ENCODE measurements around the gene SLC22A12.
"Not testable (repeated sequence)": the region's sequence is repeated elsewhere in the genome, so short reads cannot be mapped to it uniquely, and the experiment has no call there.

The SLC22A12 gene

GRCh38 chr11:64585150-64585549 lies 5.9 kb upstream of the SLC22A12 start:
- Histone ChIP-seq H3K36me3 (ENCODE audit: control insufficient read depth in 2 of 2, insufficient read depth in 2 of 2, low read length in 2 of 2) (no peaks in the 10 kb centered on the region), H3K27ac (ENCODE audit: low read depth in 2 of 2, low read length in 2 of 2) (no peak overlapping the region)

DNA sequence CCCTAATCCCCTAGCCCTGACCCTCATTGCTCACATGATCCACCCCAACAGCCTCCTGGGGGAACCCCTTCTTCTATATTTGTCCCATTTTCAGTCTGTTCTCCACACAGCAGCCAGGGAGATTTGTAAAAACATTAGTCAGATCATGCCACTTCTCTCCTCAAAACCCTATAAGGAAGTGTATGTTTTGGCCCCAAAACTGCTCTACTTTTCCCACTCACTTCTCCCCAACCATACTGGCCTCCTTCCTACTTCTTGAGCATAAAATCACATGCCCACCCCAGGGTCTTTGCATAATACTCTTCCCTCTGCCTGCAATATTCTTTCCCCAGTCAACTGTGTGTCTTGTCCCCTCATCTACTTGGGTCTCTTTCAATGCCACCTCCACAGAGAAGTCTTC lies 4.7 kb upstream of the SLC22A12 start:
- Histone ChIP-seq H3K36me3 (ENCODE audit: control insufficient read depth in 2 of 2, insufficient read depth in 2 of 2, low read length in 2 of 2) (no peaks in the 10 kb centered on the region), H3K4me1 (ENCODE audit: control insufficient read depth in 2 of 2, insufficient read depth in 2 of 2, low read length in 2 of 2) (no peaks in the 10 kb centered on the region), H3K9ac (ENCODE audit: low read depth in 1 of 2, low read length in 2 of 2) (no peak overlapping the region), H3K27me3 (ENCODE audit: control insufficient read depth in 2 of 2, insufficient read depth in 2 of 2, low read length in 2 of 2) (peaks cover 0 to 5% of the 10 kb centered on the region in 2 donors), H3K27ac (ENCODE audit: low read depth in 2 of 2, low read length in 2 of 2) (no peak overlapping the region), H3K4me3 (ENCODE audit: low read length in 2 of 2) (no peak overlapping the region), H3K9me3 (ENCODE audit: control insufficient read depth in 2 of 2, low read length in 2 of 2) (no peaks in the 10 kb centered on the region)

More at GRCh38 chr11:64585150-64585549, 5.9 kb upstream of the SLC22A12 start:
- H3K4me1 ChIP-seq (ENCODE audit: control insufficient read depth in 2 of 2, insufficient read depth in 2 of 2, low read length in 2 of 2) = no peaks in the 10 kb centered on the region
- no peak overlapping the region for H3K4me3 ChIP-seq (ENCODE audit: low read length in 2 of 2)
- H3K27me3 ChIP-seq (ENCODE audit: control insufficient read depth in 2 of 2, insufficient read depth in 2 of 2, low read length in 2 of 2) = peaks cover 0 to 5% of the 10 kb centered on the region in 2 donors
- H3K9ac ChIP-seq (ENCODE audit: low read depth in 1 of 2, low read length in 2 of 2) = no peak overlapping the region
- H3K9me3 ChIP-seq (ENCODE audit: control insufficient read depth in 2 of 2, low read length in 2 of 2) = no peaks in the 10 kb centered on the region

DNA sequence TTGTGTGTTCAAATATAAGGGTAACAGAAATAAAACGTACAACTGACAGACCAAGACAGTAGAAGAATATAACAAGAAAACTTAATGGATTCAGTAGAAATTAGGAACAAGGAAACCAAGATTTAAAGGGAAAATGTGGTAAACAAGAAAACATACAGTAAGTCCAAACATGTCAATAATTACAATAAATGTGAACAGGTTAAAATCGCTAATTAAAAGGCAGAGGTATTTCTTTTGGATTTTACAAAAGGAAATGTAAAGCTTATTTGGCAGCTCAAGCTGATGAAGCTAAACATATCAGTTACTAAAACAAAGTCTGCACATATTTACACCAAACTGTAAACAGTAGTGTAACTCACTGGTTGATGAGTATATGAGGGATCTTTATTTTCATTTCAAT lies 2.3 kb upstream of the SLC22A12 start:
- H3K9ac ChIP-seq (ENCODE audit: low read depth in 1 of 2, low read length in 2 of 2) = no peak overlapping the region
- H3K36me3 ChIP-seq (ENCODE audit: control insufficient read depth in 2 of 2, insufficient read depth in 2 of 2, low read length in 2 of 2) = no peaks in the 10 kb centered on the region
- peaks cover 0 to 5% of the 10 kb centered on the region in 2 donors for H3K27me3 ChIP-seq (ENCODE audit: control insufficient read depth in 2 of 2, insufficient read depth in 2 of 2, low read length in 2 of 2)
- H3K9me3 ChIP-seq (ENCODE audit: control insufficient read depth in 2 of 2, low read length in 2 of 2) = no peaks in the 10 kb centered on the region
- no peaks in the 10 kb centered on the region for H3K4me1 ChIP-seq (ENCODE audit: control insufficient read depth in 2 of 2, insufficient read depth in 2 of 2, low read length in 2 of 2)
- H3K4me3 ChIP-seq (ENCODE audit: low read length in 2 of 2) = no peak overlapping the region
- H3K27ac ChIP-seq (ENCODE audit: low read depth in 2 of 2, low read length in 2 of 2) = no peak overlapping the region

DNA sequence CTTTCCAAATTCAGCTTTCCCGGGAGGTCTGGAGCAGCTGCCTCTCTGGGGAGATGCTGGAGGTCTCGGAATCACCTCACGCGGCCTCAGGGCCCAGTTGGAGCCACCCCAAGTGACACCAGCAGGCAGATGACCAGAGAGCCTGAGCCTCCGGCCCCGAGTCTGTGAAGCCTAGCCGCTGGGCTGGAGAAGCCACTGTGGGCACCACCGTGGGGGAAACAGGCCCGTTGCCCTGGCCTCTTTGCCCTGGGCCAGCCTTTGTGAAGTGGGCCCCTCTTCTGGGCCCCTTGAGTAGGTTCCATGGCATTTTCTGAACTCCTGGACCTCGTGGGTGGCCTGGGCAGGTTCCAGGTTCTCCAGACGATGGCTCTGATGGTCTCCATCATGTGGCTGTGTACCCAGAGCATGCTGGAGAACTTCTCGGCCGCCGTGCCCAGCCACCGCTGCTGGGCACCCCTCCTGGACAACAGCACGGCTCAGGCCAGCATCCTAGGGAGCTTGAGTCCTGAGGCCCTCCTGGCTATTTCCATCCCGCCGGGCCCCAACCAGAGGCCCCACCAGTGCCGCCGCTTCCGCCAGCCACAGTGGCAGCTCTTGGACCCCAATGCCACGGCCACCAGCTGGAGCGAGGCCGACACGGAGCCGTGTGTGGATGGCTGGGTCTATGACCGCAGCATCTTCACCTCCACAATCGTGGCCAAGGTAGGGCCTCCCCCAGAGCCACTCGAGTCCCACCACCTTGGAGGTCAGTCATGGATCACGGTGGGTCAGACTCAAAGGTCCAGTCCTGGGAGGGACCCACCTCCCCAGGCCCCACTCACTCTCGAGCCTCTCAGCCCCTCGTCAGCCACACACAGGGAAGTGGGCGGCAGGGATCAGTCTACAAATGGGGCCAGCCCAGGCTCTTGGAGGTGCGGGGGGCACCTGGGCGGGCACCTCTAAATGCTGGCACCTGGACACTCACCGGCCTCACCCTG lies 525 bp downstream of the SLC22A12 start:
- H3K4me3 ChIP-seq (ENCODE audit: low read length in 2 of 2) = no peak overlapping the region
- no peak overlapping the region for H3K27ac ChIP-seq (ENCODE audit: low read depth in 2 of 2, low read length in 2 of 2)
- H3K9me3 ChIP-seq (ENCODE audit: control insufficient read depth in 2 of 2, low read length in 2 of 2) = no peaks in the 10 kb centered on the region
- H3K27me3 ChIP-seq (ENCODE audit: control insufficient read depth in 2 of 2, insufficient read depth in 2 of 2, low read length in 2 of 2) = peaks cover 0 to 1% of the 10 kb centered on the region in 2 donors
- H3K36me3 ChIP-seq (ENCODE audit: control insufficient read depth in 2 of 2, insufficient read depth in 2 of 2, low read length in 2 of 2) = no peaks in the 10 kb centered on the region
- H3K4me1 ChIP-seq (ENCODE audit: control insufficient read depth in 2 of 2, insufficient read depth in 2 of 2, low read length in 2 of 2) = no peaks in the 10 kb centered on the region
- no peak overlapping the region for H3K9ac ChIP-seq (ENCODE audit: low read depth in 1 of 2, low read length in 2 of 2)

- Histone ChIP-seq H3K27me3 (ENCODE audit: control insufficient read depth in 2 of 2, insufficient read depth in 2 of 2, low read length in 2 of 2) (no peaks in the 10 kb centered on the region), H3K36me3 (ENCODE audit: control insufficient read depth in 2 of 2, insufficient read depth in 2 of 2, low read length in 2 of 2) (no peaks in the 10 kb centered on the region), H3K27ac (ENCODE audit: low read depth in 2 of 2, low read length in 2 of 2) (no peak overlapping the region), H3K4me1 (ENCODE audit: control insufficient read depth in 2 of 2, insufficient read depth in 2 of 2, low read length in 2 of 2) (no peaks in the 10 kb centered on the region), H3K4me3 (ENCODE audit: low read length in 2 of 2) (no peak overlapping the region), H3K9me3 (ENCODE audit: control insufficient read depth in 2 of 2, low read length in 2 of 2) (no peaks in the 10 kb centered on the region), H3K9ac (ENCODE audit: low read depth in 1 of 2, low read length in 2 of 2) (no peak overlapping the region)
These were observed 1.2 kb downstream of the SLC22A12 start for GRCh38 chr11:64592234-64592615.

GRCh38 chr11:64592656-64593055 lies 1.6 kb downstream of the SLC22A12 start:
- no peaks in the 10 kb centered on the region for H3K36me3 ChIP-seq (ENCODE audit: control insufficient read depth in 2 of 2, insufficient read depth in 2 of 2, low read length in 2 of 2)
- no peak overlapping the region for H3K9ac ChIP-seq (ENCODE audit: low read depth in 1 of 2, low read length in 2 of 2)
- no peaks in the 10 kb centered on the region for H3K9me3 ChIP-seq (ENCODE audit: control insufficient read depth in 2 of 2, low read length in 2 of 2)
- H3K27ac ChIP-seq (ENCODE audit: low read depth in 2 of 2, low read length in 2 of 2) = no peak overlapping the region
- H3K4me3 ChIP-seq (ENCODE audit: low read length in 2 of 2) = no peak overlapping the region
- H3K27me3 ChIP-seq (ENCODE audit: control insufficient read depth in 2 of 2, insufficient read depth in 2 of 2, low read length in 2 of 2) = no peaks in the 10 kb centered on the region
- no peaks in the 10 kb centered on the region for H3K4me1 ChIP-seq (ENCODE audit: control insufficient read depth in 2 of 2, insufficient read depth in 2 of 2, low read length in 2 of 2)

GRCh38 chr11:64593156-64594105 lies 2.4 kb downstream of the SLC22A12 start:
- Histone ChIP-seq H3K4me1 (ENCODE audit: control insufficient read depth in 2 of 2, insufficient read depth in 2 of 2, low read length in 2 of 2) (no peaks in the 10 kb centered on the region), H3K27ac (ENCODE audit: low read depth in 2 of 2, low read length in 2 of 2) (no peak overlapping the region), H3K27me3 (ENCODE audit: control insufficient read depth in 2 of 2, insufficient read depth in 2 of 2, low read length in 2 of 2) (no peaks in the 10 kb centered on the region), H3K36me3 (ENCODE audit: control insufficient read depth in 2 of 2, insufficient read depth in 2 of 2, low read length in 2 of 2) (no peaks in the 10 kb centered on the region), H3K9ac (ENCODE audit: low read depth in 1 of 2, low read length in 2 of 2) (no peak overlapping the region), H3K4me3 (ENCODE audit: low read length in 2 of 2) (no peak overlapping the region), H3K9me3 (ENCODE audit: control insufficient read depth in 2 of 2, low read length in 2 of 2) (no peaks in the 10 kb centered on the region)

- no peaks in the 10 kb centered on the region for H3K4me1 ChIP-seq (ENCODE audit: control insufficient read depth in 2 of 2, insufficient read depth in 2 of 2, low read length in 2 of 2)
- H3K27ac ChIP-seq (ENCODE audit: low read depth in 2 of 2, low read length in 2 of 2) = no peak overlapping the region
- no peaks in the 10 kb centered on the region for H3K27me3 ChIP-seq (ENCODE audit: control insufficient read depth in 2 of 2, insufficient read depth in 2 of 2, low read length in 2 of 2)
- no peak overlapping the region for H3K9ac ChIP-seq (ENCODE audit: low read depth in 1 of 2, low read length in 2 of 2)
- no peak overlapping the region for H3K4me3 ChIP-seq (ENCODE audit: low read length in 2 of 2)
- H3K9me3 ChIP-seq (ENCODE audit: control insufficient read depth in 2 of 2, low read length in 2 of 2) = no peaks in the 10 kb centered on the region
- H3K36me3 ChIP-seq (ENCODE audit: control insufficient read depth in 2 of 2, insufficient read depth in 2 of 2, low read length in 2 of 2) = no peaks in the 10 kb centered on the region
These were observed 3.3 kb downstream of the SLC22A12 start for GRCh38 chr11:64594159-64594939.

GRCh38 chr11:64595922-64596321 lies 4.9 kb downstream of the SLC22A12 start:
- H3K27ac ChIP-seq (ENCODE audit: low read depth in 2 of 2, low read length in 2 of 2); H3K4me1 ChIP-seq (ENCODE audit: control insufficient read depth in 2 of 2, insufficient read depth in 2 of 2, low read length in 2 of 2); H3K27me3 ChIP-seq (ENCODE audit: control insufficient read depth in 2 of 2, insufficient read depth in 2 of 2, low read length in 2 of 2); H3K9ac ChIP-seq (ENCODE audit: low read depth in 1 of 2, low read length in 2 of 2); H3K4me3 ChIP-seq (ENCODE audit: low read length in 2 of 2); H3K36me3 ChIP-seq (ENCODE audit: control insufficient read depth in 2 of 2, insufficient read depth in 2 of 2, low read length in 2 of 2); H3K9me3 ChIP-seq (ENCODE audit: control insufficient read depth in 2 of 2, low read length in 2 of 2): not testable (repeated sequence)

Data from mucosa of rectum (tissue), 2 donors.